Keratinocyte (primary cell): ENCODE results near the gene CCDC146. TPM values are rescaled to one million over a fixed set of nuclear protein-coding genes. Genes with fewer than 3 reads are reported as not detected.

ENCODE experiments used
- DNase-seq: peaks from one replicate; pipeline ENCODE4 v3.0.0-alpha.2; 2011; ENCODE audit warnings: low read depth, missing footprints, low spot score
- FAIRE-seq: peaks from 2 replicates; lab custom pipeline; 2011; peaks lifted over from hg19 to GRCh38; lab: Jason Lieb, UNC
- H2AFZ ChIP-seq: 2 replicates; pipeline ENCODE4 v1.6.0; 2012; ENCODE audit warnings: low read length, control low read depth, inconsistent platforms; ENCODE audit not compliant: control insufficient read depth
- H3K27ac ChIP-seq: 2 replicates; pipeline ENCODE4 v1.5.1; 2011; ENCODE audit warnings: low read length; ENCODE audit not compliant: control insufficient read depth, insufficient read depth
- H3K27me3 ChIP-seq: 3 replicates; pipeline ENCODE4 v1.6.0; 2011; ENCODE audit warnings: low read length; ENCODE audit not compliant: control insufficient read depth, insufficient read depth; ENCODE audit errors: extremely low read depth
- H3K36me3 ChIP-seq, 2 experiments: 2 replicates in 1 of 2; 3 replicates in 1 of 2; pipeline ENCODE4 v1.5.1; 2011; ENCODE audit warnings: low read length in 2 of 2, mild to moderate bottlenecking in 1 of 2; ENCODE audit not compliant: control insufficient read depth in 2 of 2, insufficient read depth in 2 of 2; ENCODE audit errors: extremely low read depth in 1 of 2
- H3K4me1 ChIP-seq: 3 replicates; pipeline ENCODE4 v1.5.1; 2011; ENCODE audit warnings: low read length; ENCODE audit not compliant: control insufficient read depth, insufficient read depth; ENCODE audit errors: extremely low read depth
- H3K4me2 ChIP-seq: 3 replicates; pipeline ENCODE4 v1.6.0; 2011; ENCODE audit warnings: low read depth, low read length; ENCODE audit not compliant: control insufficient read depth, insufficient read depth; ENCODE audit errors: extremely low read depth
- H3K4me3 ChIP-seq, 3 experiments: fragments of 200-600 bp in 1 of 3; sonication (generic) in 1 of 3; 2 replicates in 2 of 3; 3 replicates in 1 of 3; pipeline ENCODE4 v1.5.1; 2011 to 2016; ENCODE audit warnings: low read length in 3 of 3, mild to moderate bottlenecking in 3 of 3, control low read depth in 2 of 3, inconsistent platforms in 1 of 3, low read depth in 1 of 3, mixed read lengths in 1 of 3, mixed run types in 1 of 3, moderate library complexity in 1 of 3; ENCODE audit not compliant: control insufficient read depth in 2 of 3, insufficient read depth in 2 of 3; ENCODE audit errors: extremely low read depth in 1 of 3
- H3K79me2 ChIP-seq: 2 replicates; pipeline ENCODE4 v1.6.0; 2012; ENCODE audit warnings: low read length; ENCODE audit not compliant: control insufficient read depth, insufficient read depth
- H3K9ac ChIP-seq: 3 replicates; pipeline ENCODE4 v1.6.0; 2011; ENCODE audit warnings: low read length; ENCODE audit not compliant: control insufficient read depth, insufficient read depth; ENCODE audit errors: extremely low read depth
- H3K9me1 ChIP-seq: 3 replicates; pipeline ENCODE4 v1.6.0; 2011; ENCODE audit warnings: low read length; ENCODE audit not compliant: control insufficient read depth, insufficient read depth; ENCODE audit errors: extremely low read depth
- H3K9me3 ChIP-seq: 2 replicates; pipeline ENCODE4 v1.5.1; 2012; ENCODE audit warnings: low read depth, low read length; ENCODE audit not compliant: control insufficient read depth
- H4K20me1 ChIP-seq: 3 replicates; pipeline ENCODE4 v1.6.0; 2011; ENCODE audit warnings: low read length; ENCODE audit not compliant: control insufficient read depth, insufficient read depth; ENCODE audit errors: extremely low read depth
- CTCF ChIP-seq, 3 experiments: IDR thresholded peaks in 1 of 3; conservative IDR thresholded peaks in 1 of 3; optimal IDR thresholded peaks in 1 of 3; 2 replicates in 2 of 3; 3 replicates in 1 of 3; pipeline versions ENCODE3 to v1.5.1; 2011; ENCODE audit warnings: low read length in 3 of 3, mild to moderate bottlenecking in 3 of 3, moderate library complexity in 2 of 3, control low read depth in 1 of 3, inconsistent platforms in 1 of 3; ENCODE audit not compliant: insufficient read depth in 2 of 3; ENCODE audit errors: extremely low read depth in 1 of 3
- EZH2 ChIP-seq: IDR thresholded peaks from one replicate; pipeline ENCODE4 v1.6.1; 2012; ENCODE audit warnings: inconsistent platforms, mild to moderate bottlenecking, low read length, moderate library complexity
- dilution Hi-C: fragments of 300-500 bp; cut with MboI; formaldehyde crosslinking; loops from one replicate; pipeline ENCODE4 v1.7.0; 2020; ENCODE audit warnings: low sequenced_read_pairs; ENCODE audit not compliant: extremely low pct_ligation_motif_present
- polyA plus RNA-seq, 5 experiments: library from polyadenylated mRNA; depleted of rRNA in 3 of 5; stranded (reverse) in 3 of 5; stranded (forward) in 1 of 5; unstranded in 1 of 5; fragments of >200 nt; gene quantifications; 1 replicate in 1 of 5; 2 replicates in 3 of 5; 3 replicates in 1 of 5; pipeline versions ENCODE4 v1.2.1 to v1.2.3, GENCODE V29; 2011 to 2012; ENCODE audit warnings: missing spikeins in 2 of 5, low read depth in 1 of 5, low replicate concordance in 1 of 5

The CCDC146 gene
- polyA plus RNA-seq, 1 donor (not counting 4 experiments of a cell fraction or from before 2014, with no cell fraction given), result 5.7 TPM

- Histone ChIP-seq H3K4me3 (no peak overlapping the region), H3K79me2 (no peaks in the 10 kb centered on the region), H3K9me3 (peaks cover 4% of the 10 kb centered on the region), H3K4me2 (no peak overlapping the region), H2AFZ (no peak overlapping the region), H3K27me3 (no peaks in the 10 kb centered on the region), H4K20me1 (no peaks in the 10 kb centered on the region), H3K4me1 (no peaks in the 10 kb centered on the region), H3K36me3 (no peaks in the 10 kb centered on the region), H3K9ac (no peak overlapping the region), H3K9me1 (no peaks in the 10 kb centered on the region), H3K27ac (no peak overlapping the region)
- TF ChIP-seq CTCF (optimal IDR thresholded peaks at IDR 0.05 in 1 of 3, IDR thresholded peaks at IDR 0.05 in 1 of 3, conservative IDR thresholded peaks at IDR 0.05 in 1 of 3; ENCODE audit: extremely low read depth in 1 of 3, insufficient read depth in 2 of 3, low read length in 3 of 3), result no peak
- TF ChIP-seq EZH2, result no peak
- DNase-seq (no peak), FAIRE-seq (no peak)
- dilution Hi-C loops, result no loop called here
Measured at GRCh38 chr7:77208416-77208815, 86.0 kb downstream of the CCDC146 start.

- peaks cover 4% of the 10 kb centered on the region for H3K9me3 ChIP-seq
- H2AFZ ChIP-seq, result no peak overlapping the region
- no peaks in the 10 kb centered on the region for H3K36me3 ChIP-seq
- no peak for TF ChIP-seq CTCF (optimal IDR thresholded peaks at IDR 0.05 in 1 of 3, IDR thresholded peaks at IDR 0.05 in 1 of 3, conservative IDR thresholded peaks at IDR 0.05 in 1 of 3; ENCODE audit: extremely low read depth in 1 of 3, insufficient read depth in 2 of 3, low read length in 3 of 3)
- no peaks in the 10 kb centered on the region for H3K9me1 ChIP-seq
- no peak overlapping the region for H3K27ac ChIP-seq
- FAIRE-seq (no peak), DNase-seq (no peak)
- H3K9ac ChIP-seq, result no peak overlapping the region
- no peaks in the 10 kb centered on the region for H3K79me2 ChIP-seq
- no peaks in the 10 kb centered on the region for H4K20me1 ChIP-seq
- no peak overlapping the region for H3K4me2 ChIP-seq
- H3K4me1 ChIP-seq, result no peaks in the 10 kb centered on the region
- H3K27me3 ChIP-seq, result no peaks in the 10 kb centered on the region
- dilution Hi-C loops, result no loop called here
- H3K4me3 ChIP-seq, result no peak overlapping the region
Measured at GRCh38 chr7:77209479-77210139, 87.2 kb downstream of the CCDC146 start.
